Activated T-cell treated with anti-CD3 and anti-CD28 coated beads for 4 hours (primary cell): Measurements from ENCODE around the gene MYO1D.

Experiments used
- DNase-seq: peaks from one replicate; pipeline ENCODE4 v3.0.0-alpha.2; 2020

MYO1D gene

DNA sequence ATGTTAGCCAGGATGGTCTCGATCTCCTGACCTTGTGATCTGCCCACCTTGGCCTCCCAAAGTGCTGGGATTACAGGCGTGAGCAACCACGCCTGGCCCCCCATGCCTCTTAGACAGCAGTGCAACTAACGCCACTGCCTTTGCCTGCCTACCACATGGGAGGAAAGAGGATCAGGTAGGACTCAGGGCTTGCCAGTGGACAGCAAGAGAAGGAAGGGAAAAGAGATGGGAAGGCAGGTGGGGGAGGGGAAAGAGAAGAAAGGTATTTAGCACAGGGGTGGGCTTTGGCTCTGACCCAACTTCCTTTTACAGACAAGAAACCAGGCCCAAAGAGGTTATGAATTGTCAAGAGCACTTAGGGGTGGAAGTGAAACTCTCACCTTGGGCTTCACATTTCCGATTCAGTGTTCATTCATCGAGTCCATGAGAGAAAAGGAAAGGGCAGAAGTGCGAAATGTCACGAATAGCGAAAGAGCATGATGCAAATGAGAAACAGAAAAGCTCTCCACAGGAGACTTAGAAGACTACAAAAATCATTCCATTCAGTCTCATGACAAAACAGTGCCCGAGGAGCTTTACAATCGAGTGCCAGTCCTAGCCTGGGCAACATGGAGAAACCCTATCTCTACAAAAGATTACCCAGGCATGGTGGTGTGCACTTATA lies 353.8 kb downstream of the MYO1D start:
- no peak for DNase-seq

DNA sequence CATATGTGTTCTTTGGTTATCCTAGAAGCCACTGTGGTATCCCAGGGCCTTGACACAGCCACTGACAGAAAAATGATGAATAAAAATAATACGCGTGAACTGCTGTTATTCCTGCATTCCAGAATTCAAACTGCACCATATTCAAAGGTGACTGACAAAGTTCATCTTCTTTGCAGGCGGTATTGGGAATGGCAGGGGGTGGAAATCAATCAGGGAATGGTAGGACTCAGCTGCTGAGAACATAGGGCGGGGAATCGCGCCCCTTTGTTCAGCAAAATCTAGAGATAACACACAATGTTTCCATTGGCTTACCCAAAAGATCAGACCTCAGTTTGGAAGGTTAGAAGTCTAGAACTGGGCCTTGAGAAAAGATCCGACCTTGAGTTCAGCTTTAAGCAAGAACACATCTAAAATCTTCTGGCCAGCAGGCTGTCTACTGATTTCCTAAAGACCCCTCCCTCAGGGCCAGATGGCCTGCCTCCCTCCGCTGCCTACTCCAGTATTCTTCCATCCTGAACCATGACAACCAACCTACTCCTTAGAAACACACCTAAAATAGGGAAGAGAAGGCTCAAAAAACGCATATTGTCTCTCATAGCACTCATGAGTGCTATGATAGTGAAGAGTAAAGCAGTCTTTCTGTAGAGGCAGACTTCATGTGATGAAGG lies 356.1 kb downstream of the MYO1D start:
- DNase-seq = no peak

DNA sequence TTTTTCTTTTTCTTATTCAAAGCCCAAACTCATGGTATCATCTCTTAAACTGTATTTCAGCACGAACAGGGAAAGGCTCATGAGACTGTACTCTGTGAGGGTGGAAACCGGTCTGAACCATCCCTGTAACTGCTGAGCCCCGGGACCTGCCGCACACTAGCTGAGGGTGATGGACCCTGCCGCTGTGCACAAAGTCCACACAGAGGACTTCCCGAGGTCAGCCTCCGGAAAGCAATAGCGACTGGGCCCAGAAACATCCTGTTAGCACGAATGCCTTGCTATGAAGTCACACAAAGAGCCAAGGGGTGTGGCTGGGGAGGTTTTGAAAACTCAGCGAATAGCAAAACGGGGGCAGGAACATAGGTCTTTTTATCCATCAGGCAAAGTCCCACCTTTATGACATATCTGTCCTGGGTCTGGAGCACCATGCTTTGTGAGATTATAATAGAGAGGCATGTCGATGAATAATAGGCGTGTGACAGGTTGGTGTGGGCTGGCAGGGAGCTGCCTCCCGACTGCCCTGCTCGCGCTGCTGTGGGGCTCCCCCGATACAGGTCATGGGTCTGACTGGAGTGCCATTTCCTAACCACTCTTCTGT lies 356.7 kb downstream of the MYO1D start:
- DNase-seq = no peak

GRCh38 chr17:32519228-32520103 lies 357.5 kb downstream of the MYO1D start:
- peak; percentile 42 for DNase-seq

- DNase-seq = no peak
These were observed 358.2 kb downstream of the MYO1D start for GRCh38 chr17:32518646-32519227.

DNA sequence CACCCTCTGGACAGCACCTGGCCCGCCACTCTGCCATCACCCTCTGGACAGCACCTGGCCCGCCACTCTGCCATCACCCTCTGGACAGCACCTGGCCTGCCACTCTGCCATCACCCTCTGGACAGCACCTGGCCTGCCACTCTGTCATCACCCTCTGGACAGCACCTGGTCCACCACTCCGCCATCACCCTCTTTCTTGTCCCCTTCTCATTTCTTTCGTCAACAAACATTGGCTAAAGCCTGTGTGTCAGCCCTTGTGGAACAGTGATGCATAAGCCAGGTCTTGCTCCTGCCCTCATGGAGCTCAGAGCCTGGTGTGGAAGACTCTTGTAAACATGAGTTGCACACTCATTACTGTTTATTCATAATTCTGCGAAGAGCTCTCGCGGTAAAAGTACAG lies 358.9 kb downstream of the MYO1D start:
- no peak for DNase-seq

DNA sequence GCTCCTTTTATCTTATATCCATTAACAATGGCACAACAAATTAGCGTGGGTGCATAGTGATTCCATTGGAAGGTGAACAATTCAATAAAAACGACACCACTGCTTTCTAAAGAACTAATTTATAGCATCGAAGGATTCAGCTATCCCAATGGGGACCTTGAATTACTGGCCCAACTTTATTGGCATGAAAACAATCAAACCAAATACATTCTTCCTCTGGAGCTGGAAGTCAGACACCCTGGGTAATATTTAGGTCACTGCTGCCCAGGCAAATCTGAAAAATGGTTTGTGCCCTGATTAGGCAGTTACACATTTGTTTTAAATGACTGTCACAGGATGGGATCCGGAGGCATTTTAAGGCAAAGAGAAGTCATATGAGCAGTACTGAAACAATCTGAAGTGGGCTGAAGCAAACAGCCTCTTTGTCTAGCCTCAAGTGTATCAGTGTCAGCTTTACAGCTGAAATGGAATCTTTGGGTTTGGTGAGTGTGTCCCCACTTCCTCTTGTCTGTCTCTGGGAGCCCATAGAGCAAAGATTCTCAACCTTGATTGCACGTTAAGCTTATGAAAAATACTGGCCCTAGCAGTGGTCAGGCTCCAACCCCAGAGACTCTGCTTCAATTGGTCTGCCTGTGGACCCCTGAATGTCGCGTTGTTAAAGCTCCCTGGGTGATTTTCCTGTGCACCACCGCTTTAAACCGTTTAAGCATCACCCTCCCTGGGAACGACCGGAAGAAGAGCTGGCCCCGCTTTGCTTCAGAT lies 359.8 kb downstream of the MYO1D start:
- no peak for DNase-seq

DNA sequence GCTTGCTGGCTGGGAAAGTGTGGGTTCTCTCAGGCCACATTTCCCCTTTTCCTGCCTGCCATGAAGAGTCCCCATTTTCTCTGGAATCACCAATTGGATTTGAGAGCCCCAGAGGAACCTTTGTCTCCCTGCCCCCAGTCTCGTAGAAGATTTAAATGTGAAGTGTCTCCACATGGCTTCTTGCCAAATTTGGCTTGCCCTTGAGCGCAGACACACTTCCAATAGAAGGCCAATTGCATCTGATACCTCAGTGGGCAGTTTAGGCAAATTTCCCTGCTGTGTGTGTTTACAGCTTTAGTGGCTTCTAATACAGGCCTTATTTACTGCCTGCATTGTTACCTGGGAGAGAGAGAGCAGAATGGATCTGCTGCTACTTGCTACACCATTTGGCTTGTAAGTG lies 360.5 kb downstream of the MYO1D start:
- DNase-seq = no peak

GRCh38 chr17:32515677-32516383 lies 361.1 kb downstream of the MYO1D start:
- no peak for DNase-seq

- DNase-seq = no peak
These were observed 362.3 kb downstream of the MYO1D start for GRCh38 chr17:32514606-32515005.

DNA sequence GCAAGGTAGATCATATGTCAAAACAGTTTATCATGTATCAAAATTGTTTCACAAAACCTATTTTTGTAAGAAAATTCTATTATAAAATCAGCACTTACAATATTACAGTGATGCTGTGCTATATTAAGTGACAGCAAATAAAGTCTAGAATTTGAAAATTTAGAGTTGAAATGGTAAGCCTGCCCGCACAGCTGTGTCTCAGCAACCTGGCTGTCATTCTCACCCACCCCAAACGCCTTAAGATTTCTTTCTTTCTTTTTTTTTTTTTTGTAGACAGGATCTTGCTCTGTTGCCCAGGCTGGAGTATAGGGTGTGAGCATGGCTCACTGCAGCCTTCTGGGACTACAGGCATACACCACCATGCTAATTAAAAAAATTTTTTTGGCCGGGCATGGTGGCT lies 363.3 kb downstream of the MYO1D start:
- DNase-seq = no peak

GRCh38 chr17:32512328-32512727 lies 364.6 kb downstream of the MYO1D start:
- DNase-seq = no peak

GRCh38 chr17:32510466-32510865 lies 366.5 kb downstream of the MYO1D start:
- no peak for DNase-seq

- DNase-seq = no peak
These were observed 368.0 kb downstream of the MYO1D start for GRCh38 chr17:32508926-32509325.

- DNase-seq = no peak
These were observed 372.5 kb downstream of the MYO1D start for GRCh38 chr17:32504166-32504990.

DNA sequence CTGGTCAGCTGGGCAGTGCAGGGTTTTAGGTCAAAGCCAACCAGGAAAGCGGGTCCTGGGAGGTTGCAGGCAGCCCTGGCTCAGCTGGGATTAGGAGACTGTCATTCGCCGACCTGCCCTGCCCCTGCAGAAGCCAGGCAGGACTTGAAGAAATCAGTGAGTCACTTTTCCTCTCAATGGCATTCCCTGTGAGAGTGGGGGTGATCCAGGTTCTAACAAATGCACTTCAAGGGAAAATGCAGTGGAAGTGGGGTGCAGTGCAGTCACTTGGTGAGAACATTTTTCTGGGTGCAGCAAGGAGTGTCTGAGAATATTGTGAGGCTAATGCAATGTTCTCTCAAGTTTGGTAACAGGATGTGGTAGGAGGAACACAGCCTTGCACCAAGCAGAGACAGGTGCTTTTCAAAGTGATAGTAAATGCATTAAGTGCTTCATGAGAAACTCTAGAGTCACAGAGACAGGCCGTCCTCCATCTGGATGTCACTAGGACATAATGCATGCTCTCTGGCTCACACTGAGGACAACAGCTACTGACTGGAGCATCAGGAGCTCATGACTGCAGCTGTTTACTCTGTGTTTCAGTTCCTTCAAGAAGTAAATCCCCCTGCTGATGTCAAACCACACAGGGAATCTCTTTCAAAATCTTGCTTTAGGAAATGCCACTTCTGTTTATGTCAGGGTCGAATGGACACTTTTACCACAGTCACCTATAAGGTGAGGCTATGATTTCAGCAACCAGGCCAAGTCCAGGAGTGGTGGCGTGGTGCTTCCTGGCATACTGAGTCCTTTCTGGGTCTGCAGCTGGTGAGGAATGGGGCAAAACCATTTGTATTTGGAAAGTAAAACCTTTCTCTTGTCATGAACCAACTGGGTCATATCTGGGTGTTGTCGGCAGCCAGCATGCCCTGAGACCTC lies 373.4 kb downstream of the MYO1D start:
- no peak for DNase-seq

GRCh38 chr17:32502710-32503109 lies 374.2 kb downstream of the MYO1D start:
- DNase-seq = no peak

DNA sequence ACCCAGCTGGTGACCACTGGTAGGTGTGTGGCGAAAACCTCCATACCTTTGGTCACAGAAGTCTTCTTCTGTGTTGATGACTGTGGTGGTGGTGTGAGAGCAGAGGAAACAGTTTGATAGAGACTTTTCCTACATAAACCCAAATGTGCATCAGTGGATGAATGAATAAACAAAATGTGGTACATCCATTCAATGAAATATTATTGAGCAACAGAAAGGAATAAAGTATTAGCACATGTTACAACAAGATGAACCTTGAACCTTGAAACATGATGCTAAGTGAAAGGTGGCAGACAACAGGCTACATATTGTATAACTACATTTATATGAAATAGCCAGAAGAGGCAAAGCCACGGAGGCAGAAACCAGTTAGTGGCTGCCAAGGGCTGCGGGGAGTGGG lies 374.9 kb downstream of the MYO1D start:
- no peak for DNase-seq

DNA sequence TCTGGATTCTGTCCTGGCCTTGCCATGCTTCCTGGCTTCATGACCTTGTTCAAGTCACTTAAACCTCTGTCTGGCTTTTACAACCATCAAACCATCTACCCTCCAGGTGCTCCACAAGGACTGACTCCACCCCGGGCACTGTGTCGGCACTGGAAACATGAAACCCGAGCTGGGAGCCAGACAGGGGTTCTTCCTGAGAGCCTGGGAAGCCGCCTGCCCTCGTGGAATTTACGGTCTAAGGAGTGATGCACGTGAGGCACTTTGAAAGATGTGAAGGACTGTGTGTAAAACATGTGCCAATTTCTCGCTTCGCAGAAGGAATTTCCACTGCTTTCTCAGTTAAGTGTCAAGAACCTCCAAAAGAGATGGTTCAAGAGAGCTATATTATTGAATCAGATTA lies 378.5 kb downstream of the MYO1D start:
- no peak for DNase-seq
